ENCODE data around the gene MTUS2.
A peak's percentile ranks its signal among the peaks of the same experiment; 100 is the strongest.

The MTUS2 gene

DNA sequence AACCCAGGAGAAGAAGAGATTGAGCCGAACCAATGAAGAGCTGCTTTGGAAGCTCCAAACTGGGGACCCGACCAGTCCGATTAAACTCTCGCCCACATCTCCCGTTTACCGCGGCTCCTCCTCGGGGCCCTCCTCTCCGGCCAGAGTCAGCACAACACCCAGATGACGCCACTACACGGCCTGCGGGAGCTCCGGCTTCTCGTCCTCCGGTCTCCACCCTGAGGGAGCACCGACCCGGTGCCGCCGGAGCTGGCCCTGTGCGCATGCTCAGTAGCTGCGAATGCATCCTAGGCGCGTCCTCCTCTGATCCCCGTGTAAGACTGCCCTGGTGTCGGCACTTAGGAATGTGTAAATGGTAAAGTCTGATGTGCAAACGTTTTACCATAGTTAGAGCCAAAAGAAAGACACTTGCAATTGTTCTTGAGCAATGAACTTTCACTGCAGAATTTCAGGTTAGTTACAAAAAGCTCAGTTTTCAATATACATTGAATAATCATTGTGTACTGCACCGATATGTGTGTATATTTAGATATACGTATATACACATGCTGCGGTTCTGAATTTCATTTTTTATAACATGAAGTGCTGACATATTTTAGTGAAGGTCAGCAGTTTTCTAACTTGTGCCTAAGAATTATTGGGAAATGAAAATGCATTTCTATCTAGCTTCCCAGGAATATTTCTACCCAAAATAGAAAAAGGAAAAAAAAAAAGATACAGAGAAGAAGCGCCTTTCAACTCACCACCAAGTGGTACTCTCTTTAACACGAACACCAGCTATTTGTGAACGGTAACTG lies 683.1 kb downstream of the MTUS2 start:
- DNase-seq (ENCODE audit: extremely low read depth, low read depth), result no peak
- no peak overlapping the region for H3K4me3 ChIP-seq (replicated peaks; ENCODE audit: low read depth, low read length)
- TF ChIP-seq, protein P1, sequence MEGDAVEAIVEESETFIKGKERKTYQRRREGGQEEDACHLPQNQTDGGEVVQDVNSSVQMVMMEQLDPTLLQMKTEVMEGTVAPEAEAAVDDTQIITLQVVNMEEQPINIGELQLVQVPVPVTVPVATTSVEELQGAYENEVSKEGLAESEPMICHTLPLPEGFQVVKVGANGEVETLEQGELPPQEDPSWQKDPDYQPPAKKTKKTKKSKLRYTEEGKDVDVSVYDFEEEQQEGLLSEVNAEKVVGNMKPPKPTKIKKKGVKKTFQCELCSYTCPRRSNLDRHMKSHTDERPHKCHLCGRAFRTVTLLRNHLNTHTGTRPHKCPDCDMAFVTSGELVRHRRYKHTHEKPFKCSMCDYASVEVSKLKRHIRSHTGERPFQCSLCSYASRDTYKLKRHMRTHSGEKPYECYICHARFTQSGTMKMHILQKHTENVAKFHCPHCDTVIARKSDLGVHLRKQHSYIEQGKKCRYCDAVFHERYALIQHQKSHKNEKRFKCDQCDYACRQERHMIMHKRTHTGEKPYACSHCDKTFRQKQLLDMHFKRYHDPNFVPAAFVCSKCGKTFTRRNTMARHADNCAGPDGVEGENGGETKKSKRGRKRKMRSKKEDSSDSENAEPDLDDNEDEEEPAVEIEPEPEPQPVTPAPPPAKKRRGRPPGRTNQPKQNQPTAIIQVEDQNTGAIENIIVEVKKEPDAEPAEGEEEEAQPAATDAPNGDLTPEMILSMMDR (IDR thresholded peaks at IDR 0.05; ENCODE audit: low read depth, low read length, missing control alignments), result no peak

DNA sequence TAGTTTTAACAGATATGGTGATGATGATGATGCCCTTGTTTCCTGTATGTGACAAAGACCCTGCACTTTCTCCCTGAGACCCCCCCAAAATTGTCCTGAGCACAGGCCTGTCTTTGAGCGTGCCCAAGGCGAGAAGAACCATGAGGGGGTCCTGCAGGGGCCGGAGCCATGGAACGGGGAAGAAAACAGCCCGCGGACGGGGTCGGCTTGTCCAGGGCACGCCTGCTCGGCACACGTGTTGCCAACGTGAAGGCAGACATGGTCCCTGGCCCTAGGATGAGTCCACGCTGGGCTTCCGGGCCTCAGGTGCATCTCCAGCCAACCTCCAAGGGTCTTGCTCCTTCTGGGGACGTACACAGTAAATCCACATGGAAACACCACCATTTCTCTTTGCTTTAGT lies 684.6 kb downstream of the MTUS2 start:
- no peak overlapping the region for H3K4me3 ChIP-seq (replicated peaks; ENCODE audit: low read depth, low read length)
- TF ChIP-seq, protein P1 (IDR thresholded peaks at IDR 0.05; ENCODE audit: low read depth, low read length, missing control alignments), result no peak
- no peak for DNase-seq (ENCODE audit: extremely low read depth, low read depth)

- TF ChIP-seq, protein P1 (IDR thresholded peaks at IDR 0.05; ENCODE audit: low read depth, low read length, missing control alignments), result no peak
- no peak for DNase-seq (ENCODE audit: extremely low read depth, low read depth)
- no peak overlapping the region for H3K4me3 ChIP-seq (replicated peaks; ENCODE audit: low read depth, low read length)
These were observed 685.4 kb downstream of the MTUS2 start for GRCh38 chr13:29505511-29505910.

GRCh38 chr13:29505950-29506349 lies 685.8 kb downstream of the MTUS2 start:
- no peak overlapping the region for H3K4me3 ChIP-seq (replicated peaks; ENCODE audit: low read depth, low read length)
- TF ChIP-seq, protein P1 (IDR thresholded peaks at IDR 0.05; ENCODE audit: low read depth, low read length, missing control alignments), result no peak
- no peak for DNase-seq (ENCODE audit: extremely low read depth, low read depth)

GRCh38 chr13:29507356-29507755 lies 687.2 kb downstream of the MTUS2 start:
- no peak for DNase-seq (ENCODE audit: extremely low read depth, low read depth)
- TF ChIP-seq, protein P1 (IDR thresholded peaks at IDR 0.05; ENCODE audit: low read depth, low read length, missing control alignments), result no peak
- H3K4me3 ChIP-seq (replicated peaks; ENCODE audit: low read depth, low read length), result no peak overlapping the region

DNA sequence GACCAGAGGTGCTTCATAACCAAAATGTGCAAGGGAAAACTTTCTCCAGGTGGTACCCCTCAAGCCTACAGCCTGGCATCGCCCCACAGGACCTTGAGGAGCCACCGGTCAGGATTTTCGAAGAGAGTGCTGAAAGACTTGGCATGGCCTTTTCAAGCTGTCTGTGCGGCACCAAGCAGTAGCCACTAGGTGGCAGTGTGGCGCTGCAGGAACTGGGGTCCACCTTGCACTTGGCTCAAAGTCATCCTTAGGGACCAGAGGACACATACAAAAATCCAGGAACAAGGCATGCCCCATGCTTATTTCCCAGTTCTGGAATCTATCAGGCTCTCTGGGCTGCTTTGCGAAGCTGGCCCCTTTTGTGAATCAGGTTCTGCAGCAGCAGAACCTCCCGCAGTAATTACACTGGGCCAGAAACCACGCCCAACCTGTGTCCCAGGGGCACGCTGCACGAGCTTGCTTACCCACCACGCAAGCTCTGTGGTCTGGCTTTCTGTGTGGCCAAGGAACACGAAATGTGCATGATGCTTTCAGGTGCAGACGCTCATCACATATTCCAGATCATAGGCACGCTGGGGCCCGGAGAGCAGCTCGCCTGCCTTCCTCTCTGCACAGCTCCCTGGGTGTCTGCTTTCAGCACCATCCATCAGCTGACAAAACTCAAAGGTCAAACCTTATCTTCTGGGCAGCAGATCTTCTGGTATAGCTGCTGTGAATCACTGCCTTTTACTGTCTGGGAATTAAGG lies 688.2 kb downstream of the MTUS2 start:
- TF ChIP-seq, protein P1 (IDR thresholded peaks at IDR 0.05; ENCODE audit: low read depth, low read length, missing control alignments), result peak; percentile 98

More for the DNA sequence above, 688.2 kb downstream of the MTUS2 start:
- no peak overlapping the region for H3K4me3 ChIP-seq (replicated peaks; ENCODE audit: low read depth, low read length)
- peak; percentile 74 for DNase-seq (ENCODE audit: extremely low read depth, low read depth)

Data from HFF-Myc (cell line).